Stimulated activated CD8-positive, alpha-beta memory T cell treated with anti-CD3 and anti-CD28 coated beads, Interleukin-12 subunit alpha, Interleukin-12 subunit beta, amount 100 ng/mL, for 24 hours (primary cell): ENCODE data around the gene ITGAE.

Experiments used
- DNase-seq: peaks from one replicate; pipeline ENCODE4 v3.0.0-alpha.2; 2020; ENCODE audit errors: extremely low read depth

ITGAE gene

GRCh38 chr17:3693829-3694231, 107.2 kb downstream of the ITGAE start:
- no peak for DNase-seq

- no peak for DNase-seq
Observed at GRCh38 chr17:3693141-3693540, 107.8 kb downstream of the ITGAE start.

GRCh38 chr17:3692346-3692745, 108.6 kb downstream of the ITGAE start:
- no peak for DNase-seq

- no peak for DNase-seq
Observed at GRCh38 chr17:3691617-3692067, 109.3 kb downstream of the ITGAE start.

- no peak for DNase-seq
Observed at GRCh38 chr17:3690094-3690715, 110.8 kb downstream of the ITGAE start.

- no peak for DNase-seq
Observed at GRCh38 chr17:3689262-3690093, 111.5 kb downstream of the ITGAE start.

GRCh38 chr17:3688852-3689261, 112.1 kb downstream of the ITGAE start:
- no peak for DNase-seq

GRCh38 chr17:3688027-3688553, 112.9 kb downstream of the ITGAE start:
- DNase-seq: no peak

- no peak for DNase-seq
Observed at GRCh38 chr17:3685174-3685573, 115.8 kb downstream of the ITGAE start.

- no peak for DNase-seq
Observed at GRCh38 chr17:3683054-3683511, 117.9 kb downstream of the ITGAE start.

- no peak for DNase-seq
Observed at GRCh38 chr17:3682033-3682432, 119.0 kb downstream of the ITGAE start.

- DNase-seq: no peak
Observed at GRCh38 chr17:3681565-3681964, 119.4 kb downstream of the ITGAE start.

- DNase-seq: no peak
Observed at GRCh38 chr17:3681057-3681456, 119.9 kb downstream of the ITGAE start.

- DNase-seq: no peak
Observed at GRCh38 chr17:3679531-3680126, 121.4 kb downstream of the ITGAE start.

GRCh38 chr17:3678821-3679530, 122.0 kb downstream of the ITGAE start:
- no peak for DNase-seq

- no peak for DNase-seq
Observed at GRCh38 chr17:3678095-3678820, 122.7 kb downstream of the ITGAE start.

- DNase-seq: no peak
Observed at GRCh38 chr17:3675886-3676285, 125.1 kb downstream of the ITGAE start.

- no peak for DNase-seq
Observed at GRCh38 chr17:3672571-3672970, 128.4 kb downstream of the ITGAE start.

- no peak for DNase-seq
Observed at GRCh38 chr17:3669548-3669947, 131.4 kb downstream of the ITGAE start.

GRCh38 chr17:3669085-3669347, 132.0 kb downstream of the ITGAE start:
- no peak for DNase-seq

GRCh38 chr17:3668279-3669084, 132.5 kb downstream of the ITGAE start, which contains the start of the genes EMC6 and TAX1BP3:
Gene EMC6 (plus strand): TSS chr17:3668812. CDS start chr17:3669147, 335 bp downstream.
Gene TAX1BP3 (minus strand): TSS chr17:3668578. CDS start chr17:3668526, 52 bp downstream.
- DNase-seq: peak; percentile 94
